Measurements from ENCODE around the gene SNUPN. TPM values are rescaled to one million over a fixed set of nuclear protein-coding genes. Genes with fewer than 3 reads are reported as not detected.

Gene SNUPN
- total and polyA plus RNA-seq, 10 of the 15 experiments (the other 5 are each of a cell fraction or from before 2014, with no cell fraction given): 19.0 to 50.3 (median 32.5) TPM

GRCh38 chr15:75578173-75578947, 47.2 kb downstream of the SNUPN start (continued):
- TF ChIP-seq ZBED1 (IDR thresholded peaks at IDR 0.05; ENCODE audit: borderline replicate concordance) (no peak), RCOR1 (conservative IDR thresholded peaks at IDR 0.05; ENCODE audit: low read depth, low read length) (no peak), CREM (IDR thresholded peaks at IDR 0.05; ENCODE audit: low read depth) (no peak), ZSCAN29 (IDR thresholded peaks at IDR 0.05) (no peak), MEF2B (IDR thresholded peaks at IDR 0.05; ENCODE audit: partially characterized antibody, poor library complexity, severe bottlenecking) (no peak), RELA (IDR thresholded peaks at IDR 0.05; ENCODE audit: borderline replicate concordance, partially characterized antibody) (no peak), ASH2L (IDR thresholded peaks at IDR 0.05; ENCODE audit: borderline replicate concordance, low read depth) (no peak), HCFC1 (IDR thresholded peaks at IDR 0.05; ENCODE audit: low read length) (no peak), NR2F1 (conservative IDR thresholded peaks at IDR 0.05) (peak; percentile 41; the same call in 1 of the 2 replicates), E4F1 (IDR thresholded peaks at IDR 0.05; ENCODE audit: borderline replicate concordance, partially characterized antibody) (no peak), STAT3 (IDR thresholded peaks at IDR 0.05; ENCODE audit: low read depth, low read length) (no peak), SMAD5 (IDR thresholded peaks at IDR 0.05; ENCODE audit: low read depth) (no peak), E2F8 (IDR thresholded peaks at IDR 0.05; ENCODE audit: low read depth, partially characterized antibody) (no peak), HDAC2 (IDR thresholded peaks at IDR 0.05) (no peak), BACH1 (IDR thresholded peaks at IDR 0.05; ENCODE audit: borderline replicate concordance) (no peak; the same call in 1 of the 2 replicates), HDGF (IDR thresholded peaks at IDR 0.05) (no peak), SMC3 (IDR thresholded peaks at IDR 0.05; ENCODE audit: borderline replicate concordance, low read length) (no peak), ZBTB33 (IDR thresholded peaks at IDR 0.05) (no peak), ZNF622 (IDR thresholded peaks at IDR 0.05) (no peak), SP1 (IDR thresholded peaks at IDR 0.05; ENCODE audit: low read depth, low read length) (no peak), CEBPZ (IDR thresholded peaks at IDR 0.05; ENCODE audit: low read depth, low read length) (no peak), CHD2 (IDR thresholded peaks at IDR 0.05; ENCODE audit: borderline replicate concordance, low read depth, low read length) (no peak)
